Measurements from ENCODE around the gene ABCB10.

Gene ABCB10

DNA sequence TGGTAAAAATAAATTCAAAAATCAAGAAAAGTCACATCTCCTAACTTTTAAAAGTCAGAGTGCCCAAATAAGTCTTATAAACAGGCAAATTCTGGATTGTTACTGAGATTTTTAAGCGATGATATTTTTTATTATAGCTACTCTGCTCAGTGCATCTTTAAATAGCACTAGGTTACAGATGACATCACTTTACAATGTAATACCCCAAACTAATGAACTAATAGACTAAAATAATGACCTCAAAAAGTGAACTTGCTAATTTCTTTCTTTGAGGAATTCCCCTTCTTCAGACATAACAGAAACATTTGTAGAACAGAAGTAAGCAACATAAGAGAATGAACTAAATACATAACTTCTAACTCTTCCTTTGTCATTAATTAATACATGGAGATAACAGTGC lies 91.6 kb downstream of the ABCB10 start:
- no peak for DNase-seq
